CD4-positive, alpha-beta T cell (primary cell): ENCODE data around the gene TMX1. TPM values are rescaled to one million over a fixed set of nuclear protein-coding genes. Genes with fewer than 3 reads are reported as not detected.

ENCODE experiments used
- ATAC-seq: fragments of 200-7000 bp; cut with Tn5 transposase; one replicate; pipeline ENCODE4 v1.10.0; 2022; ENCODE audit warnings: mild to moderate bottlenecking; ENCODE audit not compliant: poor library complexity
- CTCF ChIA-PET: fragments of 350-600 bp; sonication (Branson Sonifier 250); formaldehyde crosslinking; loops from one replicate; lab custom pipeline; 2021; ENCODE audit warnings: antibody characterized with exemption, inconsistent platforms; lab: Charles Lee
- POLR2A ChIA-PET: fragments of 350-600 bp; sonication (Branson Sonifier 250); formaldehyde crosslinking; loops from one replicate; lab custom pipeline; 2021; ENCODE audit warnings: antibody characterized with exemption, inconsistent platforms; lab: Charles Lee
- DNase-seq, 14 experiments: peaks; one replicate each; pipeline ENCODE4 v3.0.0-alpha.2; 2013 to 2020; ENCODE audit warnings: mixed read lengths in 2 of 14
- H3K27ac ChIP-seq, 2 donors: one replicate each; pipeline versions ENCODE4 v1.5.1 to v1.7.0; 2013; ENCODE audit warnings: low read length in 2 of 2, low read depth in 1 of 2, mild to moderate bottlenecking in 1 of 2
- H3K27me3 ChIP-seq, 2 experiments: 1 replicate in 1 of 2; 2 replicates in 1 of 2; pipeline versions ENCODE4 v1.6.1 to v1.7.0; 2013; ENCODE audit warnings: low read length in 2 of 2, control low read depth in 1 of 2, mild to moderate bottlenecking in 1 of 2, moderate library complexity in 1 of 2; ENCODE audit not compliant: insufficient read depth in 2 of 2, control insufficient read depth in 1 of 2
- H3K36me3 ChIP-seq: one replicate; pipeline ENCODE4 v1.6.1; 2013; ENCODE audit warnings: low read length, control low read depth; ENCODE audit not compliant: insufficient read depth
- H3K4me1 ChIP-seq: one replicate; pipeline ENCODE4 v1.6.1; 2013; ENCODE audit warnings: low read length, control low read depth; ENCODE audit not compliant: insufficient read depth
- H3K4me3 ChIP-seq: one replicate; pipeline ENCODE4 v1.5.1; 2013; ENCODE audit warnings: mild to moderate bottlenecking, low read length, moderate library complexity
- H3K9me3 ChIP-seq, 2 experiments: 1 replicate in 1 of 2; 2 replicates in 1 of 2; pipeline versions ENCODE4 v1.6.1 to v1.7.0; 2013; ENCODE audit warnings: low read length in 2 of 2, mild to moderate bottlenecking in 2 of 2, control low read depth in 1 of 2, moderate library complexity in 1 of 2; ENCODE audit not compliant: control insufficient read depth in 1 of 2, insufficient read depth in 1 of 2
- H3K27ac Mint-ChIP-seq: one replicate; pipeline ENCODE4 v1.8.0; 2020; ENCODE audit warnings: mixed read lengths
- H3K27me3 Mint-ChIP-seq: one replicate; pipeline ENCODE4 v1.8.0; 2021; ENCODE audit warnings: mixed read lengths
- H3K36me3 Mint-ChIP-seq: one replicate; pipeline ENCODE4 v1.8.0; 2021; ENCODE audit warnings: low read depth, mixed read lengths
- H3K4me1 Mint-ChIP-seq: one replicate; pipeline ENCODE4 v1.8.0; 2021; ENCODE audit warnings: low read depth, mixed read lengths
- H3K4me3 Mint-ChIP-seq: one replicate; pipeline ENCODE4 v1.8.0; 2020; ENCODE audit warnings: mild to moderate bottlenecking, mixed read lengths
- H3K9me3 Mint-ChIP-seq: one replicate; pipeline ENCODE4 v1.8.0; 2020; ENCODE audit warnings: mixed read lengths
- CTCF ChIP-seq: fragments of 200-600 bp; IDR thresholded peaks from one replicate; pipeline ENCODE4 v1.8.0; 2022; ENCODE audit warnings: antibody characterized with exemption, mild to moderate bottlenecking
- intact Hi-C, 2 experiments: fragments of 100-400 bp; cut with DNase I in 1 of 2; cut with micrococcal nuclease in 1 of 2; formaldehyde crosslinking; loops; one replicate each; pipeline versions ENCODE4 v1.15.1 to v1.9.0; 2023 to 2025; cut with DNase I, micrococcal nuclease
- total RNA-seq, 174 experiments: library from RNA in 2 of 174; stranded (reverse) in 2 of 174; gene quantifications; one replicate each; pipeline ENCODE4 v1.2.3 and lab custom pipeline; 2021 to 2026

TMX1 gene
- total RNA-seq, 2 experiments from 2014 or later = 9.5 to 11.0 TPM

DNA sequence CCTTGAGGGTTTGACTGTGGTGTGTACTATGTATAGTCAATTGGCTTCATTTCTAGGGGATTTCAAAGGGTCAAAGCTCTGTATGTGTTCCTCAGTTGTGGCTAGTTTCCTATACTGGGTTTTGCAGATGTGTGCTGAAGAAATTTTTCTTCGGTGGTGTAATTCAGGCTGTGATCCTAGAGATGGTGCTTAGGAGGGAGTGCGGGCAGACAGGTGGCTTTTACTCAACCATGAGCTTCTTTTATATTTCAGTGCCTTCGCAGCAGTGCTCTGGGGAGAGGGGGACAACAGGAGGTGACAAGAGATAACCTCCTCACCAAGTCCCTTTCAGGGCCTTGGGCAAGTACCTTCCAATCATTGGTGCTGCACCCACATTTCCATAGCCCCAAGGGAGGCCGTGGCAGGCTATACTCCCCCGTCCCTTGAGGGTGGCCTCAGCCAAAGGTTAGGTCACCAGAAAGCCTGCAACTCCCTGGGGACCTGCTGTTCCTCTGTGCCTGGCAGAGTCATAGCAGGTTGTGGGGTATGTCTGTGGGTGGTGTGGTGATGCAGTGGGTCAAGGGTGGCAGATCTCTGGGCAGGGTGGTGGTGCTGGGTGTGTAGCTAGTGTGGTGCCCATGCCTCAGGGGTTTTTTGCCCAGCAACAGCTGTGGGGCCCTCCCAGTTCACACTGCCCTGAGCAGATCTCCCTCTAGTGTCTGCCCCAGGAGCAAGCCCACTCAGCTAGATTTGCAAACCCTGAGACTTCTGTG is 37.0 kb upstream of the TMX1 start:
- TF ChIP-seq CTCF = no peak
- no peaks in the 10 kb centered on the region for H3K4me1 ChIP-seq
- Mint-ChIP-seq H3K4me1 (no peaks in the 10 kb centered on the region), H3K9me3 (peaks cover 3% of the 10 kb centered on the region), H3K4me3 (no peak overlapping the region), H3K27ac (no peak overlapping the region), H3K27me3 (peaks cover 23% of the 10 kb centered on the region), H3K36me3 (no peaks in the 10 kb centered on the region)
- H3K27ac ChIP-seq = no peak overlapping the region
- intact Hi-C loops = no loop called here
- H3K27me3 ChIP-seq = peaks cover 0 to 6% of the 10 kb centered on the region in 2 experiments
- no peak for DNase-seq
- ChIA-PET CTCF (no interaction called here), POLR2A (no interaction called here)
- ATAC-seq = no peak
- no peaks in the 10 kb centered on the region for H3K36me3 ChIP-seq
- H3K9me3 ChIP-seq = peaks cover 0 to 10% of the 10 kb centered on the region in 2 experiments
- no peak overlapping the region for H3K4me3 ChIP-seq

GRCh38 chr14:51203881-51204280 is 36.2 kb upstream of the TMX1 start:
- Histone ChIP-seq H3K4me3 (no peak overlapping the region), H3K9me3 (peaks cover 0 to 10% of the 10 kb centered on the region in 2 experiments), H3K4me1 (no peaks in the 10 kb centered on the region), H3K27me3 (peaks cover 0 to 6% of the 10 kb centered on the region in 2 experiments), H3K27ac (no peak overlapping the region), H3K36me3 (no peaks in the 10 kb centered on the region)
- POLR2A ChIA-PET = no interaction called here
- no peak for DNase-seq
- TF ChIP-seq CTCF = no peak
- Mint-ChIP-seq H3K9me3 (peaks cover 3% of the 10 kb centered on the region), H3K27ac (no peak overlapping the region), H3K4me3 (no peak overlapping the region), H3K27me3 (peaks cover 28% of the 10 kb centered on the region), H3K36me3 (no peaks in the 10 kb centered on the region), H3K4me1 (no peaks in the 10 kb centered on the region)
- no peak for ATAC-seq
- intact Hi-C loops = no loop called here
- CTCF ChIA-PET = no interaction called here

GRCh38 chr14:51205486-51205885 is 34.6 kb upstream of the TMX1 start:
- intact Hi-C loops = no loop called here
- ATAC-seq (no peak), DNase-seq (no peak)
- Histone ChIP-seq H3K4me3 (no peak overlapping the region), H3K4me1 (no peaks in the 10 kb centered on the region), H3K9me3 (peaks cover 0 to 10% of the 10 kb centered on the region in 2 experiments), H3K36me3 (no peaks in the 10 kb centered on the region), H3K27me3 (peaks cover 0 to 6% of the 10 kb centered on the region in 2 experiments), H3K27ac (no peak overlapping the region)
- Mint-ChIP-seq H3K36me3 (no peaks in the 10 kb centered on the region), H3K27ac (no peak overlapping the region), H3K9me3 (peaks cover 3% of the 10 kb centered on the region), H3K4me3 (no peak overlapping the region), H3K27me3 (peaks cover 35% of the 10 kb centered on the region), H3K4me1 (no peaks in the 10 kb centered on the region)
- ChIA-PET POLR2A (no interaction called here), CTCF (no interaction called here)
- no peak for TF ChIP-seq CTCF
